Measurements from ENCODE around the gene SLC8A2. TPM values are rescaled to one million over a fixed set of nuclear protein-coding genes. Genes with fewer than 3 reads are reported as not detected.

SLC8A2 gene
- total and polyA plus RNA-seq, 2 of the 8 experiments (the other 6 are each of a cell fraction or from before 2014, with no cell fraction given): 7.3 to 12.4 TPM

- TF ChIP-seq GABPA (IDR thresholded peaks at IDR 0.05; ENCODE audit: borderline replicate concordance, insufficient read depth, low read length) (no peak), KDM4A (IDR thresholded peaks at IDR 0.05; ENCODE audit: low read depth, low read length, severe bottlenecking) (no peak), TCF12 (IDR thresholded peaks at IDR 0.05; ENCODE audit: low read depth, low read length) (no peak), NRF1 (IDR thresholded peaks at IDR 0.05; ENCODE audit: low read depth, low read length) (no peak), ASH2L (IDR thresholded peaks at IDR 0.05; ENCODE audit: low read length) (no peak), SIRT6 (IDR thresholded peaks at IDR 0.05; ENCODE audit: low read length) (no peak)
- TF ChIP-seq, protein P1, sequence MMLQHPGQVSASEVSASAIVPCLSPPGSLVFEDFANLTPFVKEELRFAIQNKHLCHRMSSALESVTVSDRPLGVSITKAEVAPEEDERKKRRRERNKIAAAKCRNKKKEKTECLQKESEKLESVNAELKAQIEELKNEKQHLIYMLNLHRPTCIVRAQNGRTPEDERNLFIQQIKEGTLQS (IDR thresholded peaks at IDR 0.05; ENCODE audit: insufficient read depth, low read depth, low read length): no peak
Measured at GRCh38 chr19:47419789-47420188, 51.9 kb downstream of the SLC8A2 start (continued).
